HG03342 (cell line): Measurements from ENCODE around the gene RABGGTA.
"Not testable (repeated sequence)": the region's sequence is repeated elsewhere in the genome, so short reads cannot be mapped to it uniquely, and the experiment has no call there.

Source experiments
- ATAC-seq: cut with Tn5 transposase; IDR thresholded peaks from one replicate; pipeline ENCODE4 v1.9.1; 2021; ENCODE audit warnings: mild to moderate bottlenecking, moderate library complexity; ENCODE audit not compliant: unreplicated experiment

Gene RABGGTA

GRCh38 chr14:24222987-24223386 lies 48.4 kb downstream of the RABGGTA start:
- ATAC-seq: not testable (repeated sequence)

GRCh38 chr14:24219521-24219920 lies 51.9 kb downstream of the RABGGTA start:
- no peak for ATAC-seq

- ATAC-seq: no peak
Measured at GRCh38 chr14:24219080-24219479, 52.3 kb downstream of the RABGGTA start.

- not testable (repeated sequence) for ATAC-seq
Measured at GRCh38 chr14:24216876-24217275, 54.5 kb downstream of the RABGGTA start.

GRCh38 chr14:24216345-24216699 lies 55.1 kb downstream of the RABGGTA start:
- no peak for ATAC-seq
